ENCODE data around the gene OLA1. TPM values are rescaled to one million over a fixed set of nuclear protein-coding genes. Genes with fewer than 3 reads are reported as not detected.

Gene OLA1
- total RNA-seq, 4 donors from 2014 or later: 8.5 to 68.2 (median 43.2) TPM

- intact Hi-C loops (cut with DNase I; ENCODE audit: low total_unique reads): no loop called here
- H3K4me3 ChIP-seq: no peak overlapping the region
- TF ChIP-seq, protein P1, sequence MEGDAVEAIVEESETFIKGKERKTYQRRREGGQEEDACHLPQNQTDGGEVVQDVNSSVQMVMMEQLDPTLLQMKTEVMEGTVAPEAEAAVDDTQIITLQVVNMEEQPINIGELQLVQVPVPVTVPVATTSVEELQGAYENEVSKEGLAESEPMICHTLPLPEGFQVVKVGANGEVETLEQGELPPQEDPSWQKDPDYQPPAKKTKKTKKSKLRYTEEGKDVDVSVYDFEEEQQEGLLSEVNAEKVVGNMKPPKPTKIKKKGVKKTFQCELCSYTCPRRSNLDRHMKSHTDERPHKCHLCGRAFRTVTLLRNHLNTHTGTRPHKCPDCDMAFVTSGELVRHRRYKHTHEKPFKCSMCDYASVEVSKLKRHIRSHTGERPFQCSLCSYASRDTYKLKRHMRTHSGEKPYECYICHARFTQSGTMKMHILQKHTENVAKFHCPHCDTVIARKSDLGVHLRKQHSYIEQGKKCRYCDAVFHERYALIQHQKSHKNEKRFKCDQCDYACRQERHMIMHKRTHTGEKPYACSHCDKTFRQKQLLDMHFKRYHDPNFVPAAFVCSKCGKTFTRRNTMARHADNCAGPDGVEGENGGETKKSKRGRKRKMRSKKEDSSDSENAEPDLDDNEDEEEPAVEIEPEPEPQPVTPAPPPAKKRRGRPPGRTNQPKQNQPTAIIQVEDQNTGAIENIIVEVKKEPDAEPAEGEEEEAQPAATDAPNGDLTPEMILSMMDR (IDR thresholded peaks at IDR 0.05): no peak
- TF ChIP-seq POLR2A (IDR thresholded peaks at IDR 0.05): no peak
- no peak for DNase-seq
- no peaks in the 10 kb centered on the region for H3K4me1 ChIP-seq
- H3K9me3 ChIP-seq: no peaks in the 10 kb centered on the region
- H3K36me3 ChIP-seq: no peaks in the 10 kb centered on the region
- no peaks in the 10 kb centered on the region for H3K27me3 ChIP-seq
- no peak overlapping the region for H3K27ac ChIP-seq
Measured at GRCh38 chr2:174108579-174108978, 139.8 kb downstream of the OLA1 start.

DNA sequence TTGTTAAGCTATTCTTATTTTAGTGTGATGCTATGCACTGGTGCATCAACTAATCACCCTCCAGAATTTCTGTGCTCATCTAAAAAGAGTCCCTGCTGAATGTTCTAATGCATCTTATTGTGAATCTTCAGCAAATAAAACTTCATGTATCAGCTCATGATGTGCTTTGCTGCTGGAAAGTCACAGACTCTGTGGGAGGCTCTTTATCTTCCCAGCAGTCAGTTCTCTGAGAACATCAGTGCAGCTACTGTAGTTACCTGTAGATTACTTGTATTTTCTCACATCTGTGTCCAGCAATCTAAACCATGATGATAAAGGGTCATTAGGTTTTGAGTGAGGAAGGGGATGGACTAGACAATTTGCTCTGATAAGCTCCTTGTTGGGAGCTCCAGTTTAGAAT is 141.6 kb downstream of the OLA1 start:
- Histone ChIP-seq H3K36me3 (no peaks in the 10 kb centered on the region), H3K27ac (no peak overlapping the region), H3K4me3 (no peak overlapping the region), H3K9me3 (no peaks in the 10 kb centered on the region), H3K27me3 (no peaks in the 10 kb centered on the region), H3K4me1 (no peaks in the 10 kb centered on the region)
- TF ChIP-seq POLR2A (IDR thresholded peaks at IDR 0.05): no peak
- TF ChIP-seq, protein P1 (IDR thresholded peaks at IDR 0.05): no peak
- no peak for DNase-seq
- intact Hi-C loops (cut with DNase I; ENCODE audit: low total_unique reads): no loop called here

DNA sequence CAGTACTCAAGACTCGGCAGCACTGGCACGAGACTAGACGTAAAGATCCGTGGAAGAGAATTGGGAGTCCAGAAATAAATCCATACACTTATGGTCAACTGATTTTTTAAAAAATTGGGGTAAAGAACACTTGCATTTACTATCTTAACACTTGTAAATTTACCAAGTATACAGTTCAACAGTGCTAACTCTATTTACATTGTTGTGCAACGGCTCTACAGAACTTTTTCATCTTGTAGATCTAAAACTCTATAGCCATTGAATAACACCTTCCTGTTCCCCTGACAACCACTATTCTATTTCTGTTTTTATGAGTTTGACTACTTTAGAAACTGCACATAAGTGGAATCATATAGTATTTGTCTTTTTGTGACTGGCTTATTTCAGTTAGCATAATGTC is 153.8 kb downstream of the OLA1 start:
- no peak for DNase-seq

DNA sequence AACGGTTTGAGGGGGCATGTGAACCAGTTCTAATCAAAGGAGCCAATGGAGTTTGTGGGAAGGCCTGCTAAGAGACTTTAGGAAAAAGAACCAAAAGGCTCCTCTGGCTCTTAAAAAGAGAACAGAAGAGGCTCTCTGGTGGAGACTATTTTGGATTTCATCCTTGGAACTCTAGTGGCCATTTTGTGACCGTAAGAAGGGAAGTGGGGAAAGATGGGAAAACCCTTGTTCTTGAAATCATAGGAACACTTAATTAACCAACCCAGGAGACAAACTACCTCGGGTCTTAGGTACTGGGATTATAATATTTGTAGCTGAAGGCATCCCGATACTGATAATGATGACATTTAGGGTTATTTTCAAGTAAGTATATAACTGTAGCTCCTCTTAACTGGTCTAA is 157.9 kb downstream of the OLA1 start:
- no peak for DNase-seq
- H3K9me3 ChIP-seq: no peaks in the 10 kb centered on the region
- no peak overlapping the region for H3K27ac ChIP-seq
- no peaks in the 10 kb centered on the region for H3K27me3 ChIP-seq
- intact Hi-C loops (cut with DNase I; ENCODE audit: low total_unique reads): no loop called here
- H3K4me3 ChIP-seq: no peak overlapping the region
- TF ChIP-seq, protein P1 (IDR thresholded peaks at IDR 0.05): no peak
- no peak for TF ChIP-seq POLR2A (IDR thresholded peaks at IDR 0.05)
- no peaks in the 10 kb centered on the region for H3K4me1 ChIP-seq
- H3K36me3 ChIP-seq: no peaks in the 10 kb centered on the region

More for the DNA sequence above, 153.8 kb downstream of the OLA1 start:
- TF ChIP-seq, protein P1 (IDR thresholded peaks at IDR 0.05): no peak
- TF ChIP-seq POLR2A (IDR thresholded peaks at IDR 0.05): no peak
- H3K4me1 ChIP-seq: no peaks in the 10 kb centered on the region
- no peaks in the 10 kb centered on the region for H3K27me3 ChIP-seq
- H3K9me3 ChIP-seq: no peaks in the 10 kb centered on the region
- H3K4me3 ChIP-seq: no peak overlapping the region
- no peak overlapping the region for H3K27ac ChIP-seq
- intact Hi-C loops (cut with DNase I; ENCODE audit: low total_unique reads): no loop called here
- H3K36me3 ChIP-seq: no peaks in the 10 kb centered on the region

DNA sequence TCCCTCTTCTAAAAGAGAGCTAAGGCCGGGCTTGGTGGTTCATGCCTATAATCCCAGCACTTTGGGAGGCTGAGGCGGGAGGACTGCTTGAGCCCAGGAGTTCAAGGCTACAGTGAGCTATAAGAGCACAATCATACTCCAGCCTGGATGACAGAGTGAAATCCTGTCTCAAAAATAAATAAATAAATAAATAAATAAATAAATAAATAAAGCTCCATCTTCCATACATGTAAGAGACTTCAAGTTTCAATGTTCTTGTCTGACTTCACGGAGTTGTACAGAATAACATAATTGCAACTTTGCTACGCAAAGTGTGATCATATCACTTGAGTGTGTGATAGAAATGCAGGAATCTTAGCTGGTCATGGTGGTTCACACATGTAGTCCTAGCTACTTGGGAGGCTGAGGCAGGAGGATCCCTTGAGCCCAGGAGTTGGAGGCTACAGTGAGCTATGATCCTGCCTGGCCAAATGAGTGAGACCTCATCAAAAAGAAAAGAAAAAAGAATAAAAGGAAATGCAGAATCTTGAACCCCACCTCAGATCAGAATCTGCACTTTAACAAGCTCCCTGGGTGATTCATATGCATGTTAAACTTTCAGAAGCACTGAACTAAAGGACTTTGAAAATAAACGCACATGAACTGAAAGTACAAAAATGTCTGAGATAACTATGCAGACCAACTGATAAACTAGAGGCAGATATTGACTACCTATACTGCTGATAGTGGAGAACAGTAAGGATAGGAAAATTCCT is 159.4 kb downstream of the OLA1 start:
- no peak for DNase-seq
- intact Hi-C loops (cut with DNase I; ENCODE audit: low total_unique reads): no loop called here
- H3K9me3 ChIP-seq: no peaks in the 10 kb centered on the region
- no peaks in the 10 kb centered on the region for H3K36me3 ChIP-seq
- H3K27me3 ChIP-seq: no peaks in the 10 kb centered on the region
- no peak overlapping the region for H3K27ac ChIP-seq
- H3K4me3 ChIP-seq: no peak overlapping the region
- H3K4me1 ChIP-seq: no peaks in the 10 kb centered on the region
- TF ChIP-seq, protein P1 (IDR thresholded peaks at IDR 0.05): no peak
- TF ChIP-seq POLR2A (IDR thresholded peaks at IDR 0.05): no peak

Data from uterus (tissue), 4 donors.